Measurements from ENCODE around the gene MAP1S.

- TF ChIP-seq, protein P1, sequence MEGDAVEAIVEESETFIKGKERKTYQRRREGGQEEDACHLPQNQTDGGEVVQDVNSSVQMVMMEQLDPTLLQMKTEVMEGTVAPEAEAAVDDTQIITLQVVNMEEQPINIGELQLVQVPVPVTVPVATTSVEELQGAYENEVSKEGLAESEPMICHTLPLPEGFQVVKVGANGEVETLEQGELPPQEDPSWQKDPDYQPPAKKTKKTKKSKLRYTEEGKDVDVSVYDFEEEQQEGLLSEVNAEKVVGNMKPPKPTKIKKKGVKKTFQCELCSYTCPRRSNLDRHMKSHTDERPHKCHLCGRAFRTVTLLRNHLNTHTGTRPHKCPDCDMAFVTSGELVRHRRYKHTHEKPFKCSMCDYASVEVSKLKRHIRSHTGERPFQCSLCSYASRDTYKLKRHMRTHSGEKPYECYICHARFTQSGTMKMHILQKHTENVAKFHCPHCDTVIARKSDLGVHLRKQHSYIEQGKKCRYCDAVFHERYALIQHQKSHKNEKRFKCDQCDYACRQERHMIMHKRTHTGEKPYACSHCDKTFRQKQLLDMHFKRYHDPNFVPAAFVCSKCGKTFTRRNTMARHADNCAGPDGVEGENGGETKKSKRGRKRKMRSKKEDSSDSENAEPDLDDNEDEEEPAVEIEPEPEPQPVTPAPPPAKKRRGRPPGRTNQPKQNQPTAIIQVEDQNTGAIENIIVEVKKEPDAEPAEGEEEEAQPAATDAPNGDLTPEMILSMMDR (IDR thresholded peaks at IDR 0.05; ENCODE audit: low read length): no peak
- TF ChIP-seq EZH2 (optimal IDR thresholded peaks at IDR 0.05; ENCODE audit: low read depth, low read length): no peak
- TF ChIP-seq EZH2phosphoT487 (IDR thresholded peaks at IDR 0.05; ENCODE audit: low read length): no peak
These were observed 26.7 kb upstream of the MAP1S start for GRCh38 chr19:17692566-17692965.
